Measurements from ENCODE around the gene CBX3. TPM values are rescaled to one million over a fixed set of nuclear protein-coding genes. Genes with fewer than 3 reads are reported as not detected.

The CBX3 gene
- total RNA-seq, 1 experiment from 2014 or later: 132 TPM

DNA sequence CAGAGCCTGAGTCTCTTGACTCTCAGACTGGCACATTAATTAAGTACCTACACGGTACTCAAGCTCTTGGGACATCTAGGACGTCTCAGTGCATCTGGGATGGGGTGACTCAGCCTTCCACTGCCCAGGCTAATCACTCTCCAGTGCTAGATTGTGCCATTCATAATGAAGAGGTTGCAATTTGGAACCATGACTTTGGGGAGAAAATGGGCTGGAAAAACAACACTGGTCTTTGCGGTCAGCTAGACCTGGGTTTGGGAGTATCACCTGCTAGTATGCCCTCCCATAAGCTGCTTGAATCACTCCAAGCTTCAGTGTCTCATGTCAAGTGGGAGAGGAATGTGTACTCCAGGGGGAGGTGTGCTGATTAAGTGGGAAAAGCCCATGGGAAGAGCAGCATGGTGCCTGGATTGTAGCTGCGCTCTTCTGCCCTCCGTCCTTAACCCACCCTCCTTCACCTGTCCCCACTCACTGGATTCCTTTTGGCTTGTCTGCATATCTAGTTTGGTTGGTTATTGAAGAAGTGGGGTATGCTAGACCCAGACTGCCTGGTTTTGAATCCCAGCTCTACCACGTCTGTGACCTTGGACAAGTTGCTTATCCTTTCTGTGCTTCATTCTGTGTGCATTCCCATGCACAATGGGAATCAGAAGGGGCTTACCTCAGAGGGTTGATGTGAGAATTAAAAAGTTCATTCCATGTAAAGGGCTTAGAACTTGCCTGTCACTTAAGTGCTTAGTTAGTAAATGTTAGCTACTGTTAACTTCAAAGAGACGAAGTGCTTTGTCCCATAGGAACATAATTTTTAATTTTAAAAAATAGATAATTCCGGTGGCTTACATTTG lies 45.8 kb upstream of the CBX3 start:
- Histone ChIP-seq H3K9me3 (ENCODE audit: low read length) (no peaks in the 10 kb centered on the region), H3K4me1 (ENCODE audit: insufficient read depth, low read length) (peaks cover 72% of the 10 kb centered on the region), H3K79me2 (ENCODE audit: low read length) (peaks cover 81% of the 10 kb centered on the region), H3K4me2 (ENCODE audit: low read length) (peak overlapping the region; percentile 96), H3K9ac (ENCODE audit: low read length) (peak overlapping the region; percentile 80), H3K27me3 (ENCODE audit: low read length) (no peaks in the 10 kb centered on the region), H4K20me1 (ENCODE audit: low read length) (no peaks in the 10 kb centered on the region), H3K4me3 (ENCODE audit: low read length) (peak overlapping the region; percentile 62), H3K27ac (ENCODE audit: low read length) (peak overlapping the region; percentile 96), H3K9me2 (replicated peaks; ENCODE audit: low read length) (no peaks in the 10 kb centered on the region), H2AFZ (ENCODE audit: low read length) (no peak overlapping the region), H3K36me3 (ENCODE audit: low read depth, low read length) (no peaks in the 10 kb centered on the region), H3F3A (ENCODE audit: low read length, unreplicated experiment) (peaks cover 5% of the 10 kb centered on the region)
- DNase-seq (peak; percentile 61), ATAC-seq (peak; percentile 4)
- POLR2A ChIA-PET (ENCODE audit: unreplicated experiment): interaction anchor here (0.6 to 1.0 kb wide), 6 partner anchors 10 to 1021 kb away, joined by 3 to 26 read pairs (median 4); partner anchors contain the start of gene CBX3
- CTCF ChIA-PET: interaction anchor here (1.5 kb wide), 1 partner anchor 65 kb away, joined by 5 read pairs; no protein-coding TSS in a partner anchor
- TSS peak; percentile 46 for BruUV-seq (replicated peaks)
- intact Hi-C loops (cut with micrococcal nuclease): loop anchor here (1.0 to 5.0 kb wide), 5 partner anchors 25 to 1012 kb away; partner anchors contain the start of gene HOXA9
- TF ChIP-seq CTCF (conservative IDR thresholded peaks at IDR 0.05; ENCODE audit: low read depth, low read length) (no peak; the same call in 1 of the 2 replicates), EZH2 (IDR thresholded peaks at IDR 0.05; ENCODE audit: low read length, unreplicated experiment) (no peak), EZH2phosphoT487 (IDR thresholded peaks at IDR 0.05; ENCODE audit: borderline replicate concordance, low read length) (no peak)

GRCh38 chr7:26156451-26157420 lies 44.8 kb upstream of the CBX3 start:
- Histone ChIP-seq H3K9ac (ENCODE audit: low read length) (peak overlapping the region; percentile 80), H3K36me3 (ENCODE audit: low read depth, low read length) (no peaks in the 10 kb centered on the region), H3K9me2 (replicated peaks; ENCODE audit: low read length) (no peaks in the 10 kb centered on the region), H3K27me3 (ENCODE audit: low read length) (no peaks in the 10 kb centered on the region), H2AFZ (ENCODE audit: low read length) (no peak overlapping the region), H3K4me2 (ENCODE audit: low read length) (peak overlapping the region; percentile 96), H3K4me1 (ENCODE audit: insufficient read depth, low read length) (peaks cover 74% of the 10 kb centered on the region), H3K79me2 (ENCODE audit: low read length) (peaks cover 91% of the 10 kb centered on the region), H3K9me3 (ENCODE audit: low read length) (no peaks in the 10 kb centered on the region), H3F3A (ENCODE audit: low read length, unreplicated experiment) (peaks cover 5% of the 10 kb centered on the region), H4K20me1 (ENCODE audit: low read length) (no peaks in the 10 kb centered on the region), H3K4me3 (ENCODE audit: low read length) (peak overlapping the region; percentile 62; the same call in 1 of the 2 replicates), H3K27ac (ENCODE audit: low read length) (peak overlapping the region; percentile 96)
- intact Hi-C loops (cut with micrococcal nuclease): loop anchor here (1.0 to 5.0 kb wide), 5 partner anchors 24 to 1011 kb away; partner anchors contain the start of gene HOXA9
- CTCF ChIA-PET: interaction anchor here (0.7 to 1.5 kb wide), 2 partner anchors 66 to 1906 kb away, joined by 5 to 9 read pairs; no protein-coding TSS in a partner anchor
- DNase-seq (peak; percentile 93), ATAC-seq (peak; percentile 48)
- TF ChIP-seq EZH2 (IDR thresholded peaks at IDR 0.05; ENCODE audit: low read length, unreplicated experiment): no peak
- TF ChIP-seq EZH2phosphoT487 (IDR thresholded peaks at IDR 0.05; ENCODE audit: borderline replicate concordance, low read length): no peak
- TF ChIP-seq CTCF (conservative IDR thresholded peaks at IDR 0.05; ENCODE audit: low read depth, low read length): no peak
- POLR2A ChIA-PET (ENCODE audit: unreplicated experiment): interaction anchor here (0.5 to 1.0 kb wide), 6 partner anchors 24 to 1031 kb away, joined by 3 to 8 read pairs (median 4); partner anchors contain the start of gene CBX3
- BruUV-seq (replicated peaks): no TSS peak

All from PC-3 (cell line).